SK-N-SH treated with all-trans-retinoic acid at 6 μM for 48 hours (cell line): ENCODE results near the gene PTPN12.
A peak's percentile ranks its signal among the peaks of the same experiment; 100 is the strongest.

Experiments
- ATAC-seq: fragments of 200-7000 bp; cut with Tn5 transposase; 3 replicates; pipeline ENCODE4 v1.9.1; 2020; ENCODE audit warnings: mild to moderate bottlenecking, moderate library complexity
- BACH2 ChIP-seq: fragments of 250-450 bp; sonication (Bioruptor Pico); IDR thresholded peaks from 2 replicates; pipeline ENCODE4 v1.9.0; 2021; ENCODE audit warnings: mild to moderate bottlenecking, borderline replicate concordance
- CSDC2 ChIP-seq: fragments of 250-450 bp; sonication (Bioruptor Pico); IDR thresholded peaks from 2 replicates; pipeline ENCODE4 v1.5.0; 2020; ENCODE audit warnings: mild to moderate bottlenecking, moderate library complexity
- ESRRG ChIP-seq: fragments of 250-450 bp; sonication (Bioruptor Pico); IDR thresholded peaks from 2 replicates; pipeline ENCODE4 v1.6.1; 2021; ENCODE audit warnings: mild to moderate bottlenecking
- GLIS3 ChIP-seq: fragments of 250-450 bp; sonication (Bioruptor Pico); IDR thresholded peaks from 2 replicates; pipeline ENCODE4 v1.5.0; 2020; ENCODE audit warnings: mild to moderate bottlenecking, moderate library complexity
- ISL1 ChIP-seq: fragments of 250-450 bp; sonication (Bioruptor Pico); IDR thresholded peaks from 2 replicates; pipeline ENCODE4 v2.1.2; 2022; ENCODE audit warnings: mild to moderate bottlenecking, moderate library complexity
- OSR1 ChIP-seq: fragments of 250-450 bp; sonication (Bioruptor Pico); IDR thresholded peaks from 2 replicates; pipeline ENCODE4 v1.8.0; 2022; ENCODE audit warnings: moderate library complexity, mild to moderate bottlenecking, inconsistent platforms
- PPARA ChIP-seq: fragments of 250-450 bp; sonication (Bioruptor Pico); IDR thresholded peaks from 2 replicates; pipeline ENCODE4 v1.5.0; 2020; ENCODE audit warnings: mild to moderate bottlenecking, borderline replicate concordance
- RARB ChIP-seq: fragments of 250-450 bp; sonication (Bioruptor Pico); IDR thresholded peaks from 2 replicates; pipeline ENCODE4 v1.8.0; 2021; ENCODE audit warnings: mild to moderate bottlenecking, moderate library complexity
- SNAI2 ChIP-seq: fragments of 250-450 bp; sonication (Bioruptor Pico); IDR thresholded peaks from 2 replicates; pipeline ENCODE4 v1.5.0; 2020; ENCODE audit warnings: mild to moderate bottlenecking, moderate library complexity
- TCF4 ChIP-seq: fragments of 250-450 bp; sonication (Bioruptor Pico); IDR thresholded peaks from 2 replicates; pipeline ENCODE4 v1.8.0; 2021; ENCODE audit warnings: mild to moderate bottlenecking, moderate library complexity, borderline replicate concordance
- TOX ChIP-seq: fragments of 250-450 bp; sonication (Bioruptor Pico); IDR thresholded peaks from 2 replicates; pipeline ENCODE4 v1.8.0; 2021; ENCODE audit warnings: mild to moderate bottlenecking, moderate library complexity, borderline replicate concordance
- ZC3H10 ChIP-seq: fragments of 250-450 bp; sonication (Bioruptor Pico); IDR thresholded peaks from 2 replicates; pipeline ENCODE4 v1.5.1; 2021; ENCODE audit warnings: mild to moderate bottlenecking, moderate library complexity
- ZFP3 ChIP-seq: fragments of 250-450 bp; sonication (Bioruptor Pico); IDR thresholded peaks from 2 replicates; pipeline ENCODE4 v1.5.0; 2020; ENCODE audit warnings: mild to moderate bottlenecking, moderate library complexity
- ZFP30 ChIP-seq: fragments of 450-650 bp; formaldehyde crosslinking; IDR thresholded peaks from 2 replicates; pipeline ENCODE4 v1.5.0; 2022; ENCODE audit warnings: mild to moderate bottlenecking, moderate library complexity
- ZNF565 ChIP-seq: fragments of 450-650 bp; formaldehyde crosslinking; conservative IDR thresholded peaks from 2 replicates; pipeline ENCODE4 v1.5.0; 2020; ENCODE audit warnings: low read depth, mild to moderate bottlenecking, moderate library complexity
- ZNF70 ChIP-seq: fragments of 450-650 bp; formaldehyde crosslinking; IDR thresholded peaks from 2 replicates; pipeline ENCODE4 v1.5.0; 2020; ENCODE audit warnings: mild to moderate bottlenecking, moderate library complexity
- TF ChIP-seq, protein P1 (sequence below): fragments of 250-450 bp; sonication (Bioruptor Pico); IDR thresholded peaks from 2 replicates; pipeline ENCODE4 v1.8.0; 2020; ENCODE audit warnings: mild to moderate bottlenecking, moderate library complexity, borderline replicate concordance
- TF ChIP-seq, protein P2 (sequence below): fragments of 250-450 bp; sonication (Bioruptor Pico); IDR thresholded peaks from 2 replicates; pipeline ENCODE4 v1.5.0; 2020; ENCODE audit warnings: mild to moderate bottlenecking, moderate library complexity
- TF ChIP-seq, protein P3 (sequence below): fragments of 250-450 bp; sonication (Bioruptor Pico); IDR thresholded peaks from 2 replicates; pipeline ENCODE4 v1.8.0; 2021; ENCODE audit warnings: low read depth, mild to moderate bottlenecking, moderate library complexity, borderline replicate concordance
- TF ChIP-seq, protein P4 (sequence below): fragments of 250-450 bp; sonication (Bioruptor Pico); IDR thresholded peaks from 2 replicates; pipeline ENCODE4 v1.5.1; 2021; ENCODE audit warnings: mild to moderate bottlenecking, moderate library complexity
- TF ChIP-seq, protein P5 (sequence below): fragments of 250-450 bp; sonication (Bioruptor Pico); IDR thresholded peaks from 2 replicates; pipeline ENCODE4 v1.5.1; 2020; ENCODE audit warnings: low read depth, mild to moderate bottlenecking, moderate library complexity

The PTPN12 gene

DNA sequence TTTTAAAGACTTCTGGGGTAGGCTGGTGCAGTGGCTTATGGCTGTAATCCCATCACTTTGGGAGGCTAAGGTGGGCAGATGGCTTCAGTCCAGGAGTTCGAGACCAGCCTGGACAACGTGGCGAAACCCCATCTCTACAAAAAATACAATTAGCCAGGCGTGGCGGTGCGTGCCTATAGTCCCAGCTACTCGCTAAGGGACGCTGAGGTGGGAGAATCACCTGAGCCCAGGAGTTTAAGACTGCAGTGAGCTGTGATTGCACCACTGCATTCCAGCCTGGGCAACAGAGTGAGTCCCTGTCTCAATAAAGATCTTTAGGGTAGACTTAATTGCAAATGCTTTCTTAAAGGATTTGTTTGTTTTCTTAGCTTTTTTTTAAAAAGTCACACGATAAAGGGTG, 29.3 kb downstream of the PTPN12 start:
- no peak for TF ChIP-seq PPARA (CRISPR knock-in tag)
- no peak for ATAC-seq

DNA sequence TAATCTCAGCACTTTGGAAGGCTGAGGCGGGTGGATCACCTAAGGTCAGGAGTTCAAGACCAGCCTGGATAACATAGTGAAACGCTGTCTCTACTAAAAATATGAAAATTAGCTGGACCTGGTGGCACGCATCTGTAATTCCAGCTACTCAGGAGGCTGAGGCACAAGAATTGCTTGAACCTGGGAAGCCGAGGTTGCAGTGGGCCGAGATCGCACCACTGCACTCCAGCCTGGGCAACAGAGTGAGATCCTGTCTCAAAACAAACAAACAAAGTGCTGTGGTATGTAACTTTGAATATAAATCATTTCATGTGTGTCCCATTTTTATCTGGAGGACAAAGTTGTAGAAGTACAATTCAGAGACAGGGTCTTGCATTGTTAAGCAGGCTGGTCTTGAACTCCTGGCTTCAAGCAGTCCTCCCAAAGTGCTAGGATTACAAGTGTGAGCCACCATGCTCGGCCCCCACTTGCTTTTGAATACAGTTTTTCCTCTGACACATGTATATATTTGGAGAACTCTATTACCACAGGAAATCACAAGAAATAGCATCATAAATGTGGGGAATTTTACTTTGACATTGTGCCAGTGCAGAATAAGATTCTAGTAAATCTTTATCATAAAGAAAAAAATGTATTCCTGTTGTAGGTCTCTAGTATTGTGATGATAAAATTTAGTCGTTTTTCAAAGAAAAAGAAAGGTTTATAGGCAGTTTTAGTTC, 32.6 kb downstream of the PTPN12 start:
- no peak for TF ChIP-seq ISL1 (CRISPR knock-in tag)
- TF ChIP-seq TOX (CRISPR knock-in tag) = no peak
- no peak for TF ChIP-seq ZNF565 (CRISPR knock-in tag)
- TF ChIP-seq PPARA (CRISPR knock-in tag) = no peak
- TF ChIP-seq, protein P1, sequence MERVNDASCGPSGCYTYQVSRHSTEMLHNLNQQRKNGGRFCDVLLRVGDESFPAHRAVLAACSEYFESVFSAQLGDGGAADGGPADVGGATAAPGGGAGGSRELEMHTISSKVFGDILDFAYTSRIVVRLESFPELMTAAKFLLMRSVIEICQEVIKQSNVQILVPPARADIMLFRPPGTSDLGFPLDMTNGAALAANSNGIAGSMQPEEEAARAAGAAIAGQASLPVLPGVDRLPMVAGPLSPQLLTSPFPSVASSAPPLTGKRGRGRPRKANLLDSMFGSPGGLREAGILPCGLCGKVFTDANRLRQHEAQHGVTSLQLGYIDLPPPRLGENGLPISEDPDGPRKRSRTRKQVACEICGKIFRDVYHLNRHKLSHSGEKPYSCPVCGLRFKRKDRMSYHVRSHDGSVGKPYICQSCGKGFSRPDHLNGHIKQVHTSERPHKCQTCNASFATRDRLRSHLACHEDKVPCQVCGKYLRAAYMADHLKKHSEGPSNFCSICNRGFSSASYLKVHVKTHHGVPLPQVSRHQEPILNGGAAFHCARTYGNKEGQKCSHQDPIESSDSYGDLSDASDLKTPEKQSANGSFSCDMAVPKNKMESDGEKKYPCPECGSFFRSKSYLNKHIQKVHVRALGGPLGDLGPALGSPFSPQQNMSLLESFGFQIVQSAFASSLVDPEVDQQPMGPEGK (CRISPR knock-in tag) = no peak
- TF ChIP-seq SNAI2 (CRISPR knock-in tag) = no peak
- TF ChIP-seq, protein P2, sequence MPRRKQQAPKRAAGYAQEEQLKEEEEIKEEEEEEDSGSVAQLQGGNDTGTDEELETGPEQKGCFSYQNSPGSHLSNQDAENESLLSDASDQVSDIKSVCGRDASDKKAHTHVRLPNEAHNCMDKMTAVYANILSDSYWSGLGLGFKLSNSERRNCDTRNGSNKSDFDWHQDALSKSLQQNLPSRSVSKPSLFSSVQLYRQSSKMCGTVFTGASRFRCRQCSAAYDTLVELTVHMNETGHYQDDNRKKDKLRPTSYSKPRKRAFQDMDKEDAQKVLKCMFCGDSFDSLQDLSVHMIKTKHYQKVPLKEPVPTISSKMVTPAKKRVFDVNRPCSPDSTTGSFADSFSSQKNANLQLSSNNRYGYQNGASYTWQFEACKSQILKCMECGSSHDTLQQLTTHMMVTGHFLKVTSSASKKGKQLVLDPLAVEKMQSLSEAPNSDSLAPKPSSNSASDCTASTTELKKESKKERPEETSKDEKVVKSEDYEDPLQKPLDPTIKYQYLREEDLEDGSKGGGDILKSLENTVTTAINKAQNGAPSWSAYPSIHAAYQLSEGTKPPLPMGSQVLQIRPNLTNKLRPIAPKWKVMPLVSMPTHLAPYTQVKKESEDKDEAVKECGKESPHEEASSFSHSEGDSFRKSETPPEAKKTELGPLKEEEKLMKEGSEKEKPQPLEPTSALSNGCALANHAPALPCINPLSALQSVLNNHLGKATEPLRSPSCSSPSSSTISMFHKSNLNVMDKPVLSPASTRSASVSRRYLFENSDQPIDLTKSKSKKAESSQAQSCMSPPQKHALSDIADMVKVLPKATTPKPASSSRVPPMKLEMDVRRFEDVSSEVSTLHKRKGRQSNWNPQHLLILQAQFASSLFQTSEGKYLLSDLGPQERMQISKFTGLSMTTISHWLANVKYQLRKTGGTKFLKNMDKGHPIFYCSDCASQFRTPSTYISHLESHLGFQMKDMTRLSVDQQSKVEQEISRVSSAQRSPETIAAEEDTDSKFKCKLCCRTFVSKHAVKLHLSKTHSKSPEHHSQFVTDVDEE (CRISPR knock-in tag) = no peak
- TF ChIP-seq, all 23 proteins: peak for 0
- ATAC-seq = 0 out of 3 replicates have a peak, but pooled peaks have one; percentile 21

DNA sequence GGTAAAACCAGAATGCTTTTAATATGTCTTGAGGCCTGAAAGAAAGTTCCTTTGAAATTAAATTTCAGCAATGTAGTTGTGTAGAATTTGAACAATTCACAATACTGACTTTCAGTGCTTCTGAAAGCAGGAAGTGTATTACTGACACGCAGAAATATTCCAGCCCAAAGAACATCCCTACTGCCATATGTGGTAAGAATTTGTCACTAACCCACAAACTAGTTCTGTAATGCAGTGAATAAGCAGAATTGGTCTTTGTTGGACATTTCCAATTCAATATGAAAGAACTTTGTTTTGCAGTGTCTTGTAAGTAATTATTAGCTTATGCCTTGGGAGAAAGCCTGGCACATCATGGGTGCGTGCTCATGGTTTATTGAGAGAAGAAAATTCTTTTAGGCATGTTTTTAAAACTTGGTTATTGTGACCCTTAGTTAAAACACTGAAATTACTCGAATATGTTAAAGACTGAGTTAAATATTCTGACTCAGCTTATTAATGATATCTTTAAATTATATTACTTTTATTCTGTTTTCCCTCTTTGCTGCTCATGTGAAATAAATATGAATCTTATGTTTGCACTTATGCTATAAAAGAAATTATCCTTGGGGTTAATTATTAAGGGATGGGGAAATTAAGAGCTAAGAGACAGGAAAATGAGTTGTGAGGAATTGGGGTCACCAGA, 33.4 kb downstream of the PTPN12 start:
- TF ChIP-seq TCF4 (CRISPR knock-in tag) = no peak
- TF ChIP-seq CSDC2 (CRISPR knock-in tag) = no peak
- no peak for TF ChIP-seq RARB (CRISPR knock-in tag)
- TF ChIP-seq, protein P2 (CRISPR knock-in tag) = no peak
- TF ChIP-seq SNAI2 (CRISPR knock-in tag) = no peak
- no peak for TF ChIP-seq PPARA (CRISPR knock-in tag)
- TF ChIP-seq BACH2 (CRISPR knock-in tag) = no peak
- no peak for TF ChIP-seq ZFP3 (CRISPR knock-in tag)
- no peak for TF ChIP-seq ZFP30 (CRISPR knock-in tag)
- TF ChIP-seq ESRRG (CRISPR knock-in tag) = no peak
- TF ChIP-seq GLIS3 (CRISPR knock-in tag) = no peak
- TF ChIP-seq ISL1 (CRISPR knock-in tag) = no peak
- TF ChIP-seq, protein P3, sequence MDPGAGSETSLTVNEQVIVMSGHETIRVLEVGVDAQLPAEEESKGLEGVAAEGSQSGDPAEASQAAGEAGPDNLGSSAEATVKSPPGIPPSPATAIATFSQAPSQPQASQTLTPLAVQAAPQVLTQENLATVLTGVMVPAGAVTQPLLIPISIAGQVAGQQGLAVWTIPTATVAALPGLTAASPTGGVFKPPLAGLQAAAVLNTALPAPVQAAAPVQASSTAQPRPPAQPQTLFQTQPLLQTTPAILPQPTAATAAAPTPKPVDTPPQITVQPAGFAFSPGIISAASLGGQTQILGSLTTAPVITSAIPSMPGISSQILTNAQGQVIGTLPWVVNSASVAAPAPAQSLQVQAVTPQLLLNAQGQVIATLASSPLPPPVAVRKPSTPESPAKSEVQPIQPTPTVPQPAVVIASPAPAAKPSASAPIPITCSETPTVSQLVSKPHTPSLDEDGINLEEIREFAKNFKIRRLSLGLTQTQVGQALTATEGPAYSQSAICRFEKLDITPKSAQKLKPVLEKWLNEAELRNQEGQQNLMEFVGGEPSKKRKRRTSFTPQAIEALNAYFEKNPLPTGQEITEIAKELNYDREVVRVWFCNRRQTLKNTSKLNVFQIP (CRISPR knock-in tag) = no peak
- TF ChIP-seq ZNF70 (CRISPR knock-in tag) = no peak
- no peak for TF ChIP-seq ZC3H10 (CRISPR knock-in tag)
- TF ChIP-seq, protein P4, sequence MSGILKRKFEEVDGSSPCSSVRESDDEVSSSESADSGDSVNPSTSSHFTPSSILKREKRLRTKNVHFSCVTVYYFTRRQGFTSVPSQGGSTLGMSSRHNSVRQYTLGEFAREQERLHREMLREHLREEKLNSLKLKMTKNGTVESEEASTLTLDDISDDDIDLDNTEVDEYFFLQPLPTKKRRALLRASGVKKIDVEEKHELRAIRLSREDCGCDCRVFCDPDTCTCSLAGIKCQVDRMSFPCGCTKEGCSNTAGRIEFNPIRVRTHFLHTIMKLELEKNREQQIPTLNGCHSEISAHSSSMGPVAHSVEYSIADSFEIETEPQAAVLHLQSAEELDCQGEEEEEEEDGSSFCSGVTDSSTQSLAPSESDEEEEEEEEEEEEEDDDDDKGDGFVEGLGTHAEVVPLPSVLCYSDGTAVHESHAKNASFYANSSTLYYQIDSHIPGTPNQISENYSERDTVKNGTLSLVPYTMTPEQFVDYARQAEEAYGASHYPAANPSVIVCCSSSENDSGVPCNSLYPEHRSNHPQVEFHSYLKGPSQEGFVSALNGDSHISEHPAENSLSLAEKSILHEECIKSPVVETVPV (CRISPR knock-in tag) = no peak
- TF ChIP-seq OSR1 = no peak
- TF ChIP-seq, protein P5, sequence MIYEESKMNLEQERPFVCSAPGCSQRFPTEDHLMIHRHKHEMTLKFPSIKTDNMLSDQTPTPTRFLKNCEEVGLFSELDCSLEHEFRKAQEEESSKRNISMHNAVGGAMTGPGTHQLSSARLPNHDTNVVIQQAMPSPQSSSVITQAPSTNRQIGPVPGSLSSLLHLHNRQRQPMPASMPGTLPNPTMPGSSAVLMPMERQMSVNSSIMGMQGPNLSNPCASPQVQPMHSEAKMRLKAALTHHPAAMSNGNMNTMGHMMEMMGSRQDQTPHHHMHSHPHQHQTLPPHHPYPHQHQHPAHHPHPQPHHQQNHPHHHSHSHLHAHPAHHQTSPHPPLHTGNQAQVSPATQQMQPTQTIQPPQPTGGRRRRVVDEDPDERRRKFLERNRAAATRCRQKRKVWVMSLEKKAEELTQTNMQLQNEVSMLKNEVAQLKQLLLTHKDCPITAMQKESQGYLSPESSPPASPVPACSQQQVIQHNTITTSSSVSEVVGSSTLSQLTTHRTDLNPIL (CRISPR knock-in tag) = no peak
- TF ChIP-seq ZNF565 (CRISPR knock-in tag) = no peak
- peak; percentile 76 for ATAC-seq
